Natural killer cell (primary cell): ENCODE measurements around the gene PCBP2. TPM values are rescaled to one million over a fixed set of nuclear protein-coding genes. Genes with fewer than 3 reads are reported as not detected.

Source experiments
- ATAC-seq, 3 donors: fragments of 150-1000 bp in 2 of 3; fragments of 200-7000 bp in 1 of 3; cut with Tn5 transposase; 1 replicate in 1 of 3; 2 replicates in 2 of 3; pipeline ENCODE4 v1.10.0; 2021; ENCODE audit warnings: mild to moderate bottlenecking in 2 of 3, moderate library complexity in 2 of 3
- DNase-seq, 2 donors: peaks; one replicate each; pipeline versions ENCODE4 v3.0.0 to v3.0.0-alpha.2; 2013 to 2021; ENCODE audit warnings: mixed read lengths in 1 of 2
- H3K27ac ChIP-seq: one replicate; pipeline ENCODE4 v1.5.1; 2013; ENCODE audit warnings: mild to moderate bottlenecking, low read length
- H3K27me3 ChIP-seq: one replicate; pipeline ENCODE4 v1.6.1; 2013; ENCODE audit warnings: low read length; ENCODE audit not compliant: control insufficient read depth, insufficient read depth
- H3K36me3 ChIP-seq: one replicate; pipeline ENCODE4 v1.6.1; 2013; ENCODE audit warnings: low read length; ENCODE audit not compliant: control insufficient read depth, insufficient read depth
- H3K4me1 ChIP-seq: one replicate; pipeline ENCODE4 v1.6.1; 2013; ENCODE audit warnings: low read length; ENCODE audit not compliant: control insufficient read depth, insufficient read depth
- H3K4me3 ChIP-seq: one replicate; pipeline ENCODE4 v1.5.1; 2013; ENCODE audit warnings: low read length
- H3K9me3 ChIP-seq: one replicate; pipeline ENCODE4 v1.6.1; 2013; ENCODE audit warnings: low read length; ENCODE audit not compliant: control insufficient read depth, insufficient read depth
- H3K27ac Mint-ChIP-seq, 2 donors: one replicate each; pipeline ENCODE4 v1.8.0; 2022; ENCODE audit warnings: mild to moderate bottlenecking in 2 of 2, mixed read lengths in 2 of 2, moderate library complexity in 1 of 2
- H3K27me3 Mint-ChIP-seq, 2 donors: one replicate each; pipeline ENCODE4 v1.8.0; 2022; ENCODE audit warnings: low read depth in 2 of 2, mixed read lengths in 2 of 2
- H3K36me3 Mint-ChIP-seq: one replicate; pipeline ENCODE4 v1.8.0; 2022; ENCODE audit warnings: mixed read lengths
- H3K4me1 Mint-ChIP-seq, 2 donors: one replicate each; pipeline ENCODE4 v1.8.0; 2022; ENCODE audit warnings: mixed read lengths in 2 of 2
- H3K4me3 Mint-ChIP-seq: one replicate; pipeline ENCODE4 v1.8.0; 2022; ENCODE audit warnings: mild to moderate bottlenecking, moderate library complexity, mixed read lengths
- H3K9me3 Mint-ChIP-seq, 2 donors: one replicate each; pipeline ENCODE4 v1.8.0; 2022; ENCODE audit warnings: mixed read lengths in 2 of 2
- CTCF ChIP-seq: fragments of 200-600 bp; IDR thresholded peaks from one replicate; pipeline ENCODE4 v1.8.0; 2022; ENCODE audit warnings: antibody characterized with exemption
- WGBS: methylation state at CpG from one replicate; pipeline ENCODE4 v1.1.7; 2013; ENCODE audit warnings: missing lambda C conversion rate; ENCODE audit not compliant: insufficient coverage; 5-methylcytosine and 5-hydroxymethylcytosine counted together
- intact Hi-C: fragments of 100-400 bp; cut with micrococcal nuclease; formaldehyde crosslinking; loops from one replicate; pipeline ENCODE4 v1.14.2; 2022
- total RNA-seq, 4 donors: library from RNA; stranded (reverse); fragments of 120-200 nt in 1 of 4; gene quantifications; one replicate each; pipeline versions ENCODE4 v1.2.3 to v1.2.4, GENCODE V29; 2013 to 2022

PCBP2 gene
- total RNA-seq, 3 donors from 2014 or later (not counting 1 experiment from before 2014, with no cell fraction given), result 910 to 1,083 (median 943) TPM

GRCh38 chr12:53465679-53466078, 13.8 kb downstream of the PCBP2 start:
- peak overlapping the region; percentile 48 to 64 for H3K27ac Mint-ChIP-seq
- 91% methylated on average over 2 of the region's 2 CpGs for WGBS
- no peaks in the 10 kb centered on the region for H3K27me3 Mint-ChIP-seq
- Histone ChIP-seq H3K27me3 (no peaks in the 10 kb centered on the region), H3K27ac (no peak overlapping the region), H3K4me1 (no peaks in the 10 kb centered on the region), H3K36me3 (peaks cover 97% of the 10 kb centered on the region), H3K9me3 (no peaks in the 10 kb centered on the region), H3K4me3 (no peak overlapping the region)
- peaks cover 31 to 35% of the 10 kb centered on the region in 2 donors for H3K4me1 Mint-ChIP-seq
- no peaks in the 10 kb centered on the region for H3K9me3 Mint-ChIP-seq
- peaks cover 41% of the 10 kb centered on the region for H3K36me3 Mint-ChIP-seq
- intact Hi-C loops, result no loop called here
- TF ChIP-seq CTCF, result no peak
- DNase-seq (no peak), ATAC-seq (no peak)
- H3K4me3 Mint-ChIP-seq, result no peak overlapping the region

GRCh38 chr12:53466640-53467039, 14.7 kb downstream of the PCBP2 start:
- Histone ChIP-seq H3K4me1 (no peaks in the 10 kb centered on the region), H3K36me3 (peaks cover 94% of the 10 kb centered on the region), H3K9me3 (no peaks in the 10 kb centered on the region), H3K27me3 (no peaks in the 10 kb centered on the region), H3K4me3 (no peak overlapping the region), H3K27ac (no peak overlapping the region)
- H3K9me3 Mint-ChIP-seq, result no peaks in the 10 kb centered on the region
- H3K36me3 Mint-ChIP-seq, result peaks cover 38% of the 10 kb centered on the region
- peak overlapping the region in 1 of 2 donors; percentile 48 for H3K27ac Mint-ChIP-seq
- no peaks in the 10 kb centered on the region for H3K27me3 Mint-ChIP-seq
- no peak for DNase-seq
- peaks cover 27 to 31% of the 10 kb centered on the region in 2 donors for H3K4me1 Mint-ChIP-seq
- intact Hi-C loops, result no loop called here
- ATAC-seq, result no peak
- no peak for TF ChIP-seq CTCF
- WGBS, result 94% methylated on average over 4 of the region's 4 CpGs
- H3K4me3 Mint-ChIP-seq, result no peak overlapping the region

GRCh38 chr12:53467082-53467481, 15.2 kb downstream of the PCBP2 start:
- TF ChIP-seq CTCF, result no peak
- Histone ChIP-seq H3K4me1 (no peaks in the 10 kb centered on the region), H3K36me3 (peaks cover 94% of the 10 kb centered on the region), H3K27me3 (no peaks in the 10 kb centered on the region), H3K27ac (no peak overlapping the region), H3K4me3 (no peak overlapping the region), H3K9me3 (no peaks in the 10 kb centered on the region)
- Mint-ChIP-seq H3K9me3 (no peaks in the 10 kb centered on the region), H3K36me3 (peaks cover 42% of the 10 kb centered on the region), H3K4me1 (peaks cover 32 to 35% of the 10 kb centered on the region in 2 donors), H3K27me3 (no peaks in the 10 kb centered on the region), H3K4me3 (no peak overlapping the region), H3K27ac (peak overlapping the region in 1 of 2 donors; percentile 48)
- DNase-seq (no peak), ATAC-seq (no peak)
- 92% methylated on average over 5 of the region's 5 CpGs for WGBS
- intact Hi-C loops, result no loop called here

GRCh38 chr12:53467880-53468279, 16.0 kb downstream of the PCBP2 start:
- no peak for DNase-seq
- no peaks in the 10 kb centered on the region for H3K4me1 ChIP-seq
- no peak for ATAC-seq
- H3K27ac ChIP-seq, result no peak overlapping the region
- H3K27me3 Mint-ChIP-seq, result no peaks in the 10 kb centered on the region
- no peaks in the 10 kb centered on the region for H3K9me3 Mint-ChIP-seq
- no peak for TF ChIP-seq CTCF
- H3K4me1 Mint-ChIP-seq, result peaks cover 35 to 42% of the 10 kb centered on the region in 2 donors
- peaks cover 94% of the 10 kb centered on the region for H3K36me3 ChIP-seq
- peak overlapping the region in 1 of 2 donors; percentile 67 for H3K27ac Mint-ChIP-seq
- no peak overlapping the region for H3K4me3 ChIP-seq
- no peaks in the 10 kb centered on the region for H3K9me3 ChIP-seq
- H3K27me3 ChIP-seq, result no peaks in the 10 kb centered on the region
- WGBS, result 100% methylated on average over 2 of the region's 2 CpGs
- H3K4me3 Mint-ChIP-seq, result no peak overlapping the region
- H3K36me3 Mint-ChIP-seq, result peaks cover 47% of the 10 kb centered on the region
- intact Hi-C loops, result no loop called here
